Subcutaneous abdominal adipose tissue (tissue), 5 donors: ENCODE measurements around the gene PCDHB2.
"Not testable (repeated sequence)": the region's sequence is repeated elsewhere in the genome, so short reads cannot be mapped to it uniquely, and the experiment has no call there.

Experiments used
- H3K27ac ChIP-seq: one replicate; pipeline ENCODE4 v1.7.0; 2013; ENCODE audit warnings: low read depth, mild to moderate bottlenecking, inconsistent platforms, low read length, moderate library complexity
- H3K27me3 ChIP-seq, 5 donors: one replicate each; pipeline ENCODE4 v1.7.0; 2013; ENCODE audit warnings: low read length in 5 of 5, inconsistent platforms in 1 of 5; ENCODE audit not compliant: control insufficient read depth in 5 of 5, insufficient read depth in 4 of 5
- H3K36me3 ChIP-seq, 5 donors: one replicate each; pipeline ENCODE4 v1.7.0; 2013; ENCODE audit warnings: low read length in 5 of 5; ENCODE audit not compliant: control insufficient read depth in 5 of 5, insufficient read depth in 5 of 5
- H3K4me1 ChIP-seq, 5 donors: one replicate each; pipeline ENCODE4 v1.7.0; 2013; ENCODE audit warnings: low read length in 5 of 5, mild to moderate bottlenecking in 3 of 5, moderate library complexity in 1 of 5; ENCODE audit not compliant: control insufficient read depth in 5 of 5, insufficient read depth in 5 of 5
- H3K4me3 ChIP-seq, 5 donors: one replicate each; pipeline ENCODE4 v1.7.0; 2013; ENCODE audit warnings: low read length in 5 of 5, low read depth in 1 of 5
- H3K9ac ChIP-seq, 5 donors: one replicate each; pipeline ENCODE4 v1.7.0; 2013; ENCODE audit warnings: low read length in 5 of 5, mild to moderate bottlenecking in 4 of 5, moderate library complexity in 3 of 5
- H3K9me3 ChIP-seq, 5 donors: one replicate each; pipeline ENCODE4 v1.7.0; 2013; ENCODE audit warnings: low read length in 5 of 5; ENCODE audit not compliant: control insufficient read depth in 5 of 5
- donor health status: healthy.
- donor health status: healthy.
- donor health status: healthy.
- donor health status: healthy.
- donor health status: healthy.

Gene PCDHB2

DNA sequence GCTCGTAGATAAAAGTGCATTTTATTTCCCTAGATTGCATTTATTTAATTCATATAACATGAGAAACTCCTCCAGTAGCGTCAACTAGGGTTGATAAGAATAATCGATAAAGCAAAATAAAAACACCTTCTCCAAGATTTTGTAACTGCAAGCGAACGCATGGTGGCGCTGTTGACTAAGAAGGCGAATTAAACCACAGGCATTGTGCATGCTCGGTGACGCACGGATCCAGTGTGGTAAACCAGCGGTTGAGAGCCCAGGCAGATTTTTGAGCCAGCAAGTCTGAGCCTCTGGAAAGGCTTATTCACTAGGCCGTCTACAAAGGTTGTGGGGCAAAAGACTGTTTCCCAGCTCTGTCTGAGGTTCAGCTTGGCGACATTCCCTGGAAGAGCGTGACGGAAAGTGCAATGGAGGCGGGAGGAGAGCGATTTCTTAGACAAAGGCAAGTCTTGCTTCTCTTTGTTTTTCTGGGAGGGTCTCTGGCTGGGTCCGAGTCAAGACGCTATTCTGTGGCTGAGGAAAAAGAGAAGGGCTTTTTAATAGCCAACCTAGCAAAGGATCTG is 5.9 kb downstream of the PCDHB2 start, which contains the start of gene PCDHB3:
Gene PCDHB3, plus strand, starts transcription at position 231 of the 563 bp plus-strand sequence. Its CDS starts 177 bp downstream, at position 408.
- H3K9me3 ChIP-seq = peaks cover 8 to 29% (median 21%) of the 10 kb centered on the region in 5 donors
- peak within 1 kb of the TSS; percentile 56 to 67 (median 66) for H3K4me3 ChIP-seq
- no peak within 1 kb of the TSS for H3K27ac ChIP-seq
- H3K27me3 ChIP-seq = peaks cover 0 to 9% (median 0%) of the 10 kb centered on the region in 5 donors
- H3K4me1 ChIP-seq = peaks cover 0 to 9% (median under 1%) of the 10 kb centered on the region in 5 donors
- H3K36me3 ChIP-seq = no peaks in the 10 kb centered on the region
- H3K9ac ChIP-seq = peak within 1 kb of the TSS in 1 of 5 donors; percentile 30

DNA sequence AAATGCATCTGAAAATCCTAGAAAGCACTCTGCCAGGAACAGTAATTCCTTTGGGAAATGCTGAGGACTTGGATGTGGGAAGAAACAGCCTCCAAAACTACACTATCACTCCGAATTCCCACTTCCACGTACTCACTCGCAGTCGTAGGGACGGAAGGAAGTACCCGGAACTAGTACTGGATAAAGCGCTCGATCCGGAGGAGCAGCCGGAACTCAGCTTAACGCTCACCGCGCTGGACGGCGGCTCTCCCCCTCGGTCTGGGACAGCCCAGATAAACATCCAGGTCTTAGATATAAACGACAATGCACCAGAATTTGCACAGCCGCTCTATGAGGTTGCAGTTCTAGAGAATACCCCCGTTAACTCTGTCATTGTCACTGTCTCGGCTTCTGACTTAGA is 6.6 kb downstream of the PCDHB2 start:
- peaks cover 0 to 9% (median 0%) of the 10 kb centered on the region in 5 donors for H3K27me3 ChIP-seq
- H3K9ac ChIP-seq = no peak overlapping the region

DNA sequence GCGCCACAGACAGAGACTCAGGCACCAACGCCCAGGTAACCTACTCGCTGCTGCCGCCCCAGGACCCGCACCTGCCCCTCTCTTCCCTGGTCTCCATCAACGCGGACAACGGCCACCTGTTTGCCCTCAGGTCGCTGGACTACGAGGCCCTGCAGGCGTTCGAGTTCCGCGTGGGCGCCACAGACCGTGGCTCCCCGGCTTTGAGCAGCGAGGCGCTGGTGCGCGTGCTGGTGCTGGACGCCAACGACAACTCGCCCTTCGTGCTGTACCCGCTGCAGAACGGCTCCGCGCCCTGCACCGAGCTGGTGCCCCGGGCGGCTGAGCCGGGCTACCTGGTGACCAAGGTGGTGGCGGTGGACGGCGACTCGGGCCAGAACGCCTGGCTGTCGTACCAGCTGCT is 7.7 kb downstream of the PCDHB2 start:
- not testable (repeated sequence) for H3K27me3 ChIP-seq, H3K4me1 ChIP-seq, H3K27ac ChIP-seq, H3K36me3 ChIP-seq, H3K9ac ChIP-seq, H3K4me3 ChIP-seq
- peaks cover 4 to 23% (median 13%) of the 10 kb centered on the region in 5 donors for H3K9me3 ChIP-seq

More for the DNA sequence above, 6.6 kb downstream of the PCDHB2 start:
- Histone ChIP-seq H3K9me3 (peaks cover 4 to 23% (median 14%) of the 10 kb centered on the region in 5 donors), H3K4me1 (peaks cover 0 to 8% (median 0%) of the 10 kb centered on the region in 5 donors), H3K4me3 (peak overlapping the region; percentile 56 to 67 (median 66)), H3K36me3 (no peaks in the 10 kb centered on the region), H3K27ac (no peak overlapping the region)

DNA sequence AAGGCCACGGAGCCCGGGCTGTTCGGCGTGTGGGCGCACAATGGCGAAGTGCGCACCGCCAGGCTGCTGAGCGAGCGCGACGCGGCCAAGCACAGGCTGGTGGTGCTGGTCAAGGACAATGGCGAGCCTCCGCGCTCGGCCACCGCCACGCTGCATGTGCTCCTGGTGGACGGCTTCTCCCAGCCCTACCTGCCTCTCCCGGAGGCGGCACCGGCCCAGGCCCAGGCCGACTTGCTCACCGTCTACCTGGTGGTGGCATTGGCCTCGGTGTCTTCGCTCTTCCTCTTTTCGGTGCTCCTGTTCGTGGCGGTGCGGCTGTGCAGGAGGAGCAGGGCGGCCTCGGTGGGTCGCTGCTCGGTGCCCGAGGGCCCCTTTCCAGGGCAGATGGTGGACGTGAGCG is 8.1 kb downstream of the PCDHB2 start:
- H3K36me3 ChIP-seq, H3K27me3 ChIP-seq, H3K9ac ChIP-seq, H3K4me1 ChIP-seq, H3K27ac ChIP-seq, H3K4me3 ChIP-seq: not testable (repeated sequence)
- peaks cover 4 to 23% (median 13%) of the 10 kb centered on the region in 5 donors for H3K9me3 ChIP-seq

DNA sequence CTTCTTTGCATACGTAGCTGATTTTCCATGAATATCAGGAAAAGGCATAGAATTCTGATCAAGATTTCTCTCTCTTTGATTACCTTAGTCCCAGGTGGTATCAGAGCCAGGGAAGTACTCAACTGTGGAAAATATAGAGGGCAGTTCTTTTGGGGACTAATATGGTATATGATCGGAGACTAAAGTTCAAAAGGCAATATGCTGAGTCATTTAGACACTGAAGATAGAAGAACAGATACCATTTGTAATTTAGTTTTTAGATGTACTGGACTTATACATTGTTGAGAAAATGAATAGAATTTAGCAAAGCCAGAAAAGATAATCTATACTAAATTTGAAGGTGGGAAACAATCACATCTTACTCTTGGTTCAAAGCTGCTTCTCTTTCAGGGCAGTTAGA is 10.9 kb downstream of the PCDHB2 start:
- Histone ChIP-seq H3K9me3 (peaks cover 2 to 27% (median 15%) of the 10 kb centered on the region in 5 donors), H3K4me3 (no peak overlapping the region), H3K9ac (no peak overlapping the region), H3K4me1 (peaks cover 0 to 7% (median 0%) of the 10 kb centered on the region in 5 donors), H3K27ac (no peak overlapping the region), H3K36me3 (no peaks in the 10 kb centered on the region), H3K27me3 (peaks cover 0 to 4% (median 0%) of the 10 kb centered on the region in 5 donors)

DNA sequence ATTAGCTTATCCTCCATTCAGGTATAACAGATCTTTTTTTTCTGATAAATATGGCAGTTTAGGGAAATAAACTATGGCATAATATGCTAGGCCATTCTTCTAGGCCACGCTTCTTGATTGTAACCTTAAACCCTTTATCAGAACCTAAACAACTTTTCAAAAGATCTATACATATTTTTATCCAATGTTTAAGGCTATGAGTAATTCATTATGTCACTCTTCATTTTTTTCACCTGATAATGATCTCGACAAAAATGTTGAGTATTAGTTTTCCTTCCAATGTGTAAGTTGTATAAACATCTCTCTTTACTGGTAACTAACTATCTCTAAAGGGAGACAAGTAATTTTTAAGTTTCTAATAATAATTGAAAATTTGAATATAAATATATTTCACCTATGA is 24.8 kb downstream of the PCDHB2 start:
- Histone ChIP-seq H3K36me3 (no peaks in the 10 kb centered on the region), H3K4me3 (no peak overlapping the region), H3K27ac (no peak overlapping the region), H3K27me3 (no peaks in the 10 kb centered on the region), H3K9ac (no peak overlapping the region), H3K4me1 (peaks cover 0 to 6% (median 0%) of the 10 kb centered on the region in 5 donors), H3K9me3 (peaks cover 10 to 29% (median 20%) of the 10 kb centered on the region in 5 donors)

- H3K27me3 ChIP-seq = no peaks in the 10 kb centered on the region
- H3K4me1 ChIP-seq = peaks cover 0 to 6% (median 0%) of the 10 kb centered on the region in 5 donors
- H3K4me3 ChIP-seq = peak within 1 kb of the TSS; percentile 35 to 74 (median 60)
- H3K9me3 ChIP-seq = peaks cover 5 to 28% (median 14%) of the 10 kb centered on the region in 5 donors
- no peak within 1 kb of the TSS for H3K27ac ChIP-seq
- peak within 1 kb of the TSS in 2 of 5 donors; percentile 6 to 38 for H3K9ac ChIP-seq
- no peaks in the 10 kb centered on the region for H3K36me3 ChIP-seq
Observed at GRCh38 chr5:141121563-141121962, 27.1 kb downstream of the PCDHB2 start, which contains the start of gene PCDHB4. Gene PCDHB4 (plus strand): TSS chr5:141121818. CDS start chr5:141121999, 181 bp downstream.

- peak overlapping the region in 2 of 5 donors; percentile 6 to 38 for H3K9ac ChIP-seq
- H3K4me3 ChIP-seq = peak overlapping the region; percentile 35 to 74 (median 60)
Observed at GRCh38 chr5:141121985-141122384, 27.6 kb downstream of the PCDHB2 start.

GRCh38 chr5:141123396-141124135 is 29.2 kb downstream of the PCDHB2 start:
- H3K27me3 ChIP-seq, H3K4me1 ChIP-seq, H3K9ac ChIP-seq, H3K27ac ChIP-seq, H3K36me3 ChIP-seq, H3K4me3 ChIP-seq: not testable (repeated sequence)
- H3K9me3 ChIP-seq = peaks cover 4 to 22% (median 13%) of the 10 kb centered on the region in 5 donors

More at GRCh38 chr5:141121985-141122384, 27.6 kb downstream of the PCDHB2 start:
- Histone ChIP-seq H3K36me3 (no peaks in the 10 kb centered on the region), H3K4me1 (peaks cover 0 to 6% (median 0%) of the 10 kb centered on the region in 5 donors), H3K27me3 (no peaks in the 10 kb centered on the region), H3K9me3 (peaks cover 4 to 24% (median 13%) of the 10 kb centered on the region in 5 donors), H3K27ac (no peak overlapping the region)

DNA sequence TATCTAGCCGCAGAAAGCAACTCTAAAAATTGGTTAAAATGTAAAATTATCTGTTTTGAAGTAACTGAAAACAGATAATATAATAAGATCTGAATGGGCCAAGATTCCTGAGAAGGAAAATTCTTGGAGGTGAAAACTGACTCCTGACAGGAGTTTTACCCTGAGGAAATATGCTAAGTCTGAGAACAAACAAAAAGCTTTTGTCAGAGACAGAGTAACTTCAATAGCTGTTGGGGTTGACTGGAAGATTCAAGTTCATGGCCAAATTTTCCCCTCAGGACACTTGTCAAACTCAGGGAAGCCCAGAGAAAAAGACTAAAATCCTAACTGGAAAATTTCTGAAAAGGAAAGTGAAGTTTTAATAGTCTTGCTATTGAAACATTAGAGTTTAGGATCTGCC is 32.9 kb downstream of the PCDHB2 start:
- Histone ChIP-seq H3K4me1 (no peaks in the 10 kb centered on the region), H3K9ac (no peak overlapping the region), H3K36me3 (no peaks in the 10 kb centered on the region), H3K9me3 (peaks cover 0 to 10% (median 7%) of the 10 kb centered on the region in 5 donors), H3K27ac (no peak overlapping the region), H3K4me3 (no peak overlapping the region), H3K27me3 (no peaks in the 10 kb centered on the region)
